Natural killer cell (primary cell): ENCODE data around the gene C19orf67. TPM values are rescaled to one million over a fixed set of nuclear protein-coding genes. Genes with fewer than 3 reads are reported as not detected.

ENCODE experiments used
- ATAC-seq, 3 donors: fragments of 150-1000 bp in 2 of 3; fragments of 200-7000 bp in 1 of 3; cut with Tn5 transposase; 1 replicate in 1 of 3; 2 replicates in 2 of 3; pipeline ENCODE4 v1.10.0; 2021; ENCODE audit warnings: mild to moderate bottlenecking in 2 of 3, moderate library complexity in 2 of 3
- DNase-seq, 2 donors: peaks; one replicate each; pipeline versions ENCODE4 v3.0.0 to v3.0.0-alpha.2; 2013 to 2021; ENCODE audit warnings: mixed read lengths in 1 of 2
- H3K27ac ChIP-seq: one replicate; pipeline ENCODE4 v1.5.1; 2013; ENCODE audit warnings: mild to moderate bottlenecking, low read length
- H3K27me3 ChIP-seq: one replicate; pipeline ENCODE4 v1.6.1; 2013; ENCODE audit warnings: low read length; ENCODE audit not compliant: control insufficient read depth, insufficient read depth
- H3K36me3 ChIP-seq: one replicate; pipeline ENCODE4 v1.6.1; 2013; ENCODE audit warnings: low read length; ENCODE audit not compliant: control insufficient read depth, insufficient read depth
- H3K4me1 ChIP-seq: one replicate; pipeline ENCODE4 v1.6.1; 2013; ENCODE audit warnings: low read length; ENCODE audit not compliant: control insufficient read depth, insufficient read depth
- H3K4me3 ChIP-seq: one replicate; pipeline ENCODE4 v1.5.1; 2013; ENCODE audit warnings: low read length
- H3K9me3 ChIP-seq: one replicate; pipeline ENCODE4 v1.6.1; 2013; ENCODE audit warnings: low read length; ENCODE audit not compliant: control insufficient read depth, insufficient read depth
- H3K27ac Mint-ChIP-seq, 2 donors: one replicate each; pipeline ENCODE4 v1.8.0; 2022; ENCODE audit warnings: mild to moderate bottlenecking in 2 of 2, mixed read lengths in 2 of 2, moderate library complexity in 1 of 2
- H3K27me3 Mint-ChIP-seq, 2 donors: one replicate each; pipeline ENCODE4 v1.8.0; 2022; ENCODE audit warnings: low read depth in 2 of 2, mixed read lengths in 2 of 2
- H3K36me3 Mint-ChIP-seq: one replicate; pipeline ENCODE4 v1.8.0; 2022; ENCODE audit warnings: mixed read lengths
- H3K4me1 Mint-ChIP-seq, 2 donors: one replicate each; pipeline ENCODE4 v1.8.0; 2022; ENCODE audit warnings: mixed read lengths in 2 of 2
- H3K4me3 Mint-ChIP-seq: one replicate; pipeline ENCODE4 v1.8.0; 2022; ENCODE audit warnings: mild to moderate bottlenecking, moderate library complexity, mixed read lengths
- H3K9me3 Mint-ChIP-seq, 2 donors: one replicate each; pipeline ENCODE4 v1.8.0; 2022; ENCODE audit warnings: mixed read lengths in 2 of 2
- WGBS: methylation state at CpG from one replicate; pipeline ENCODE4 v1.1.7; 2013; ENCODE audit warnings: missing lambda C conversion rate; ENCODE audit not compliant: insufficient coverage; 5-methylcytosine and 5-hydroxymethylcytosine counted together
- intact Hi-C: fragments of 100-400 bp; cut with micrococcal nuclease; formaldehyde crosslinking; loops from one replicate; pipeline ENCODE4 v1.14.2; 2022
- total RNA-seq, 4 donors: library from RNA; stranded (reverse); fragments of 120-200 nt in 1 of 4; gene quantifications; one replicate each; pipeline versions ENCODE4 v1.2.3 to v1.2.4, GENCODE V29; 2013 to 2022
- TF ChIP-seq, protein P1 (sequence below): fragments of 200-600 bp; IDR thresholded peaks from one replicate; pipeline ENCODE4 v1.8.0; 2022; ENCODE audit warnings: antibody characterized with exemption

Gene C19orf67
- total RNA-seq, 3 donors from 2014 or later (not counting 1 experiment from before 2014, with no cell fraction given): 0.35 to 0.53 TPM; not detected in 1

DNA sequence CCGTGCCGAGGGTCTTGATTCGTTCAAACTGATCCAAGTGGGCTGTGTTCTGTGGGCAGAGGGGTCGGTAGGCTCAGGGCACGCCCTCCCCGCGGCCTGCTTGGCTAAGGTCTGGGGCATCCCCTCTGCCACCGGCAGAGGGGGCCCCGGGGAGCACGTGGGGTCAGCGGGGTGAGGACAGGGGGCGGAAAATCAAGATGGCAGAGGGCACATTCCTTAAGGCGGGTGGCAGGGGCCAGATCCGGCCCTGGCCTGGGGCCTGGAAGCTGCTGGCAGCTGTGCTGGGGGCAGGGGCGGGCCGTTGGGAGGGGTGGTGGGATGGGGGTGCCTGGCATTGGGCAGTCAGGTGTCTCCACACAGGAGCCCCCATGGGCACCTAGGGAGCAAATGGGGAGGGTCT, 21.3 kb upstream of the C19orf67 start:
- DNase-seq: no peak
- Histone ChIP-seq H3K9me3 (no peaks in the 10 kb centered on the region), H3K36me3 (peaks cover 22% of the 10 kb centered on the region), H3K4me3 (no peak overlapping the region), H3K4me1 (no peaks in the 10 kb centered on the region), H3K27me3 (no peaks in the 10 kb centered on the region), H3K27ac (no peak overlapping the region)
- no peak for ATAC-seq
- Mint-ChIP-seq H3K27ac (no peak overlapping the region), H3K4me1 (peaks cover 0 to 8% of the 10 kb centered on the region in 2 donors), H3K27me3 (no peaks in the 10 kb centered on the region), H3K9me3 (no peaks in the 10 kb centered on the region), H3K36me3 (no peaks in the 10 kb centered on the region), H3K4me3 (no peak overlapping the region)
- whole genome bisulfite sequencing: 93% methylated on average over 16 of the region's 16 CpGs
- intact Hi-C loops: no loop called here
- TF ChIP-seq, protein P1, sequence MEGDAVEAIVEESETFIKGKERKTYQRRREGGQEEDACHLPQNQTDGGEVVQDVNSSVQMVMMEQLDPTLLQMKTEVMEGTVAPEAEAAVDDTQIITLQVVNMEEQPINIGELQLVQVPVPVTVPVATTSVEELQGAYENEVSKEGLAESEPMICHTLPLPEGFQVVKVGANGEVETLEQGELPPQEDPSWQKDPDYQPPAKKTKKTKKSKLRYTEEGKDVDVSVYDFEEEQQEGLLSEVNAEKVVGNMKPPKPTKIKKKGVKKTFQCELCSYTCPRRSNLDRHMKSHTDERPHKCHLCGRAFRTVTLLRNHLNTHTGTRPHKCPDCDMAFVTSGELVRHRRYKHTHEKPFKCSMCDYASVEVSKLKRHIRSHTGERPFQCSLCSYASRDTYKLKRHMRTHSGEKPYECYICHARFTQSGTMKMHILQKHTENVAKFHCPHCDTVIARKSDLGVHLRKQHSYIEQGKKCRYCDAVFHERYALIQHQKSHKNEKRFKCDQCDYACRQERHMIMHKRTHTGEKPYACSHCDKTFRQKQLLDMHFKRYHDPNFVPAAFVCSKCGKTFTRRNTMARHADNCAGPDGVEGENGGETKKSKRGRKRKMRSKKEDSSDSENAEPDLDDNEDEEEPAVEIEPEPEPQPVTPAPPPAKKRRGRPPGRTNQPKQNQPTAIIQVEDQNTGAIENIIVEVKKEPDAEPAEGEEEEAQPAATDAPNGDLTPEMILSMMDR: no peak

- Histone ChIP-seq H3K9me3 (no peaks in the 10 kb centered on the region), H3K27me3 (no peaks in the 10 kb centered on the region), H3K4me3 (no peak overlapping the region), H3K36me3 (peaks cover 27% of the 10 kb centered on the region), H3K4me1 (no peaks in the 10 kb centered on the region), H3K27ac (no peak overlapping the region)
- intact Hi-C loops: no loop called here
- no peak for ATAC-seq
- Mint-ChIP-seq H3K27ac (no peak overlapping the region), H3K27me3 (no peaks in the 10 kb centered on the region), H3K36me3 (no peaks in the 10 kb centered on the region), H3K4me1 (peaks cover 0 to 4% of the 10 kb centered on the region in 2 donors), H3K9me3 (no peaks in the 10 kb centered on the region), H3K4me3 (no peak overlapping the region)
- DNase-seq: no peak
- WGBS: 98% methylated on average over 8 of the region's 8 CpGs
- TF ChIP-seq, protein P1: no peak
Measured at GRCh38 chr19:14105680-14106079, 20.1 kb upstream of the C19orf67 start.

DNA sequence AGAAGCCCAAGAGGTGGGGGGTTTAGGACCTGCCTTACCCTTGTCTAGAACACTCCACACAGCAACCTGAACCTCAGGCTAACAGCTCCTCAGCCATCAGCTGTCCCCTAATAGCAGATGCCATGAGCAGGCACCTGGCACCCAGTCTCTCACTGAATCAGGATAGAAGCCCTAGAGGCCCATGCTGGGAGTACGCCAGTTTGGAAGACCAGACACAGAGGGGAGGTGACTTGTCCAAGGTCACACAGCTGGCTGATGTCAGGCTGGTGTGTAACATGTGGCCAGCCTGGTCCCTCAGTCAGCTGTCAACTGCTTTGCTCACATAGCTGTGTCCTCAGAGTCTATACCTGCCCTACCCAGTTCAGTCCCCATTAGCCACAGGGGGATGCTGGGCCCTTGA, 17.7 kb upstream of the C19orf67 start:
- Mint-ChIP-seq H3K4me1 (no peaks in the 10 kb centered on the region), H3K27ac (no peak overlapping the region), H3K27me3 (no peaks in the 10 kb centered on the region), H3K9me3 (no peaks in the 10 kb centered on the region), H3K36me3 (no peaks in the 10 kb centered on the region), H3K4me3 (no peak overlapping the region)
- 100% methylated on average over 1 of the region's 1 CpG for WGBS
- no peak for ATAC-seq
- H3K4me1 ChIP-seq: no peaks in the 10 kb centered on the region
- H3K27me3 ChIP-seq: no peaks in the 10 kb centered on the region
- H3K4me3 ChIP-seq: no peak overlapping the region
- TF ChIP-seq, protein P1: no peak
- no peak overlapping the region for H3K27ac ChIP-seq
- no peak for DNase-seq
- intact Hi-C loops: no loop called here
- peaks cover 31% of the 10 kb centered on the region for H3K36me3 ChIP-seq
- no peaks in the 10 kb centered on the region for H3K9me3 ChIP-seq

DNA sequence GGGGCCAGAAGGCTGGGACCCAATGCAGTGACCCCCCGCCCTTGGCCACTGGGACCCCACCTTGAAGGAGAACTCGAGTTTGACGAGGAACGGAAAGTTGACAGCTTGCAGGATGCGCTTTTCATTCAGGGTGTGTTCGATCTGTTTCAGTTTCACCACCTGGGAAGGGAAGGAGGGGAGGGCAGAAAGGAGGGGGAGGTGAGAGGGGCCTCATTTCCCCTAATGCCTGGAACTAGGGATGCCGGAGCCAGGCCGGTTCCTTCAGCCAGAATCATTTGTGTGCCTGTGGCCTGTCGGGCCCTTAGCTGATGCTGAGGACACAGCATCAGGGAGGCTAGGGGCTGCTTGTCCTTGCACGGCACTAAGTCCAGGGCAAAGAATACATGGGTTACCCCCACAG, 17.2 kb upstream of the C19orf67 start:
- no peak overlapping the region for H3K27ac Mint-ChIP-seq
- no peak overlapping the region for H3K27ac ChIP-seq
- H3K36me3 Mint-ChIP-seq: no peaks in the 10 kb centered on the region
- ATAC-seq: no peak
- no peaks in the 10 kb centered on the region for H3K27me3 ChIP-seq
- peaks cover 32% of the 10 kb centered on the region for H3K36me3 ChIP-seq
- intact Hi-C loops: no loop called here
- no peak overlapping the region for H3K4me3 ChIP-seq
- 90% methylated on average over 10 of the region's 10 CpGs for WGBS
- no peaks in the 10 kb centered on the region for H3K4me1 Mint-ChIP-seq
- no peaks in the 10 kb centered on the region for H3K4me1 ChIP-seq
- H3K4me3 Mint-ChIP-seq: no peak overlapping the region
- TF ChIP-seq, protein P1: no peak
- no peaks in the 10 kb centered on the region for H3K9me3 ChIP-seq
- H3K27me3 Mint-ChIP-seq: no peaks in the 10 kb centered on the region
- DNase-seq: no peak
- H3K9me3 Mint-ChIP-seq: no peaks in the 10 kb centered on the region
